ENCODE results near the gene NRIP3.

DNA sequence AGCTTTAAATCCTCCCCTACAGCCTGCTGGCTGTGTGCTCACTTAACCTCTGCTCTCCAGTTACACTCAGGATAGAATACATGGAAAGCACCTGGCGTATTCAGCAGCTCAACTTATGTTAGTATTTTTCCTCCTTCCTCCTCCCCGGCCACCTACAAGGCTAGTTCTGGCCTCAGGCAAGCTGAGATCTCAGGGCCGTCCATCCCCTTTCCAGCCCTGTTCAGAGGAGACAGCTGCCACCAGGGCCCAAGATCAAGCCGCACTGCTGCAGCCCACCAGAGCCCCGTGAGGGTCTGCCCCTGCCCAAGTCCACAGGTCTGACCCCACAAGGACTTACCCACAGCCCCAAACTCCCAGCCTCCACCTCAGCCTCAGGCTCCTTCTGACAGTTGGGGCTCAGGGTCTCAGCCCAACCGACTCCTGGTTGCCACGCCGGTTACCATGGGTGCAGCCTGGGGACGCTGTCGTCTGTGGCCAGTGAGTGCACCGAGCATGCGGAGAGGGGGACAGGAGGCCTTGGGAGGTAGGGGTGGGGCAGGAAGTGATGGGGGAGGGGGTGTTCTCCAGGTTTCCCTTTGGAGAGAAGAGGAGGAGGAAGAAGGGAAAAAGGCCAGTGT is 71.1 kb downstream of the NRIP3 start, which contains the start of gene C11orf16:
- TF ChIP-seq, protein P1, sequence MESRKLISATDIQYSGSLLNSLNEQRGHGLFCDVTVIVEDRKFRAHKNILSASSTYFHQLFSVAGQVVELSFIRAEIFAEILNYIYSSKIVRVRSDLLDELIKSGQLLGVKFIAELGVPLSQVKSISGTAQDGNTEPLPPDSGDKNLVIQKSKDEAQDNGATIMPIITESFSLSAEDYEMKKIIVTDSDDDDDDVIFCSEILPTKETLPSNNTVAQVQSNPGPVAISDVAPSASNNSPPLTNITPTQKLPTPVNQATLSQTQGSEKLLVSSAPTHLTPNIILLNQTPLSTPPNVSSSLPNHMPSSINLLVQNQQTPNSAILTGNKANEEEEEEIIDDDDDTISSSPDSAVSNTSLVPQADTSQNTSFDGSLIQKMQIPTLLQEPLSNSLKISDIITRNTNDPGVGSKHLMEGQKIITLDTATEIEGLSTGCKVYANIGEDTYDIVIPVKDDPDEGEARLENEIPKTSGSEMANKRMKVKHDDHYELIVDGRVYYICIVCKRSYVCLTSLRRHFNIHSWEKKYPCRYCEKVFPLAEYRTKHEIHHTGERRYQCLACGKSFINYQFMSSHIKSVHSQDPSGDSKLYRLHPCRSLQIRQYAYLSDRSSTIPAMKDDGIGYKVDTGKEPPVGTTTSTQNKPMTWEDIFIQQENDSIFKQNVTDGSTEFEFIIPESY (IDR thresholded peaks at IDR 0.05): no peak
- TF ChIP-seq RXRA (IDR thresholded peaks at IDR 0.05) (no peak), FOXA1 (IDR thresholded peaks at IDR 0.05) (no peak), YY1 (IDR thresholded peaks at IDR 0.05) (no peak), JUND (IDR thresholded peaks at IDR 0.05) (no peak)
- TF ChIP-seq, protein P2, sequence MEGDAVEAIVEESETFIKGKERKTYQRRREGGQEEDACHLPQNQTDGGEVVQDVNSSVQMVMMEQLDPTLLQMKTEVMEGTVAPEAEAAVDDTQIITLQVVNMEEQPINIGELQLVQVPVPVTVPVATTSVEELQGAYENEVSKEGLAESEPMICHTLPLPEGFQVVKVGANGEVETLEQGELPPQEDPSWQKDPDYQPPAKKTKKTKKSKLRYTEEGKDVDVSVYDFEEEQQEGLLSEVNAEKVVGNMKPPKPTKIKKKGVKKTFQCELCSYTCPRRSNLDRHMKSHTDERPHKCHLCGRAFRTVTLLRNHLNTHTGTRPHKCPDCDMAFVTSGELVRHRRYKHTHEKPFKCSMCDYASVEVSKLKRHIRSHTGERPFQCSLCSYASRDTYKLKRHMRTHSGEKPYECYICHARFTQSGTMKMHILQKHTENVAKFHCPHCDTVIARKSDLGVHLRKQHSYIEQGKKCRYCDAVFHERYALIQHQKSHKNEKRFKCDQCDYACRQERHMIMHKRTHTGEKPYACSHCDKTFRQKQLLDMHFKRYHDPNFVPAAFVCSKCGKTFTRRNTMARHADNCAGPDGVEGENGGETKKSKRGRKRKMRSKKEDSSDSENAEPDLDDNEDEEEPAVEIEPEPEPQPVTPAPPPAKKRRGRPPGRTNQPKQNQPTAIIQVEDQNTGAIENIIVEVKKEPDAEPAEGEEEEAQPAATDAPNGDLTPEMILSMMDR (IDR thresholded peaks at IDR 0.05; ENCODE audit: low read depth, low read length, missing input control): no peak
- TF ChIP-seq, protein P3, sequence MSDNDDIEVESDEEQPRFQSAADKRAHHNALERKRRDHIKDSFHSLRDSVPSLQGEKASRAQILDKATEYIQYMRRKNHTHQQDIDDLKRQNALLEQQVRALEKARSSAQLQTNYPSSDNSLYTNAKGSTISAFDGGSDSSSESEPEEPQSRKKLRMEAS (IDR thresholded peaks at IDR 0.05): no peak

All from liver (tissue), 3 donors.